Activated effector memory CD4-positive, alpha-beta T cell treated with anti-CD3 and anti-CD28 coated beads, Interleukin-2, amount 50 U/mL, for 16 hours (primary cell): Measurements from ENCODE around the gene CHRM3.
"Not testable (repeated sequence)": the region's sequence is repeated elsewhere in the genome, so short reads cannot be mapped to it uniquely, and the experiment has no call there.

Experiments
- DNase-seq: peaks from one replicate; pipeline ENCODE4 v3.0.0-alpha.2; 2020

CHRM3 gene

DNA sequence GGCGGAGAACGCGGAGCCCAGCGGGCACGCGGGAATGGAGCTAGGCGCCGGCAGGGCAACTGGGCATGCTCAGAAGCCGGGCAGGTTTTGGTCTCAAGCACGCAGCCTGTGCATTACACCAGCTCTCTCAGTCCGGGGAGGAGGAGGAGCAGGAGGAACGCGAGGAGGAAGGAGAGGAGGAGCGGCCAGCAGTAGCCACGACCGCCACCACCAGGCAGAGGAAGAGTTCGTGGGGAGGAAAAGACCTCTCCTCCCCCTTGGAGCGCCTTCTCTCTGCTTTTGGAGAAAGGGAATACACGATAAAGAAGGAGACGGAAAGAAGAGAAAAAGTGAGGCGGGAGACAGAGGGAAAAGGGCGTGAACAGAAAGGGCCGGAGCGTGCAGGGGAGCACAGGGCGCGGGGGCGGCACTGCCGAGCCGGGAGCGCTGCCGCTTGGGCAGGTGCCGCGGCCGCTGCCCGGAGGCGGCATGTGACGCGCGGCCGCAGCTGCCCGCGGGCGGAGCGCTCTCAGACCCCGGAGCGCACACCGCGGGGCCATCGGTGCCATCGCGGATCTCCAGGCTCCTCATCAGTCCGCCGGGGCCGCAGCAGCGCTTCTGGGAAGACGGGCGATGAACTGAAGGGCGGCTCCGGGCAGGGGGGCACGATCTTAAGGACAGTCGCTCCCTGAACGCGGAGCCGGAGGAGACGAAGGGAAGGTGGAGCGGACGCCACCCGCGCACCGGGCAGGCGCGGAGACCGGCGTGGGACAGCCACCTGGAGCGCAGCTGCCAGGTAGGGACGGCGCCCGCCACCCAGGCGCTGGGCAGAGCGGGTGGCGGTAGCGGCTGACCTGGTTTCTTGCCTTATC is at the start of gene CHRM3:
TSS of gene CHRM3 (plus strand) at position 116 of the 851 bp plus-strand sequence. CDS start 520,884 bp downstream, outside the sequence.
- DNase-seq, result no peak

DNA sequence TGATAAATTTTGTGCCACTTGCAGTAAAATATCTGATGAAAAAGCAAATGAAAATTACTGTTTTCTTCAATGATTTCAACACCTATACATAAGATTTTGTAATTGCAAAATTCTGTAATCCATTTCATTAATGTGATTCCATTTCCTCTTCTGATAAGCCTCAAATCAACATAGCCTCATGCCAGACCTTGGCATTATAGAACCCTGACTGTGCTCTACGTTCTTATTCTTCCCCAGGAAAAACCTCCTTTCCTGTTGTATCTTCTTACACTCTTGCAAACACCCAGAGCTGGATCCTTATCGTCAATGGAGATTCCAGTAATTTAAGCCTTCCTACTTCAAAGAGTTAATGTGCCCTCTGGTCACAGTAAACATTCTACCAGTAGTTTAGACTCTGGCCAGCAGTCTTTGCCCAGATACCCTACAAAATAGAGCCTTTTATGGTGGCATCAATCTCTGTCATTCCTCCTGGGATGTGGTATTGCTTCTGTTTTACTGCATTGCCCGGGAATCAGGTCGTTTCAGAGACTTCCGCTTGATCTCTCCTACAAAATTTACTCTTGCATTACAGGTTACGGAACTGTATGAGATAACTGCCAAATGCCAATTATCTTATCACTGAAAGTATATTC is 48.5 kb upstream of the CHRM3 start:
- DNase-seq, result no peak

DNA sequence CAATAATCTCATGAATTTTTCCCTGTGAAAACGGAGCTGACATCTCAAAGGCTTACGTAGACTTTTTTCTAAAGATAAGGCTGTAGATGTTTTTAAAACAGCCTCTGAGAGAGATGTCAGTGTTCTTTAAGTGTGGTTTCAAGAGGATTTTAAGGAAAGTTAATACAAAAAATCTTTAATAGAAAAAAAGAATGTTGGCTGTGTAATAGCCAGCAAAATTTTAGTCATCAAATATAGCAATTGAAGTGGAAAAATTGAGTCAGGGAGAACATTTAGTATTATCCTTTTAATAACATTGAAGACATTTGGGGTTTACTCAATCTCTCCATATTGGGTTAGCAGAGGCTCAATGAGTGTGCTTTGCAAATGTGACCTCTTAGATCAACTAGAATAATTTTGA is 38.6 kb upstream of the CHRM3 start:
- DNase-seq, result no peak

DNA sequence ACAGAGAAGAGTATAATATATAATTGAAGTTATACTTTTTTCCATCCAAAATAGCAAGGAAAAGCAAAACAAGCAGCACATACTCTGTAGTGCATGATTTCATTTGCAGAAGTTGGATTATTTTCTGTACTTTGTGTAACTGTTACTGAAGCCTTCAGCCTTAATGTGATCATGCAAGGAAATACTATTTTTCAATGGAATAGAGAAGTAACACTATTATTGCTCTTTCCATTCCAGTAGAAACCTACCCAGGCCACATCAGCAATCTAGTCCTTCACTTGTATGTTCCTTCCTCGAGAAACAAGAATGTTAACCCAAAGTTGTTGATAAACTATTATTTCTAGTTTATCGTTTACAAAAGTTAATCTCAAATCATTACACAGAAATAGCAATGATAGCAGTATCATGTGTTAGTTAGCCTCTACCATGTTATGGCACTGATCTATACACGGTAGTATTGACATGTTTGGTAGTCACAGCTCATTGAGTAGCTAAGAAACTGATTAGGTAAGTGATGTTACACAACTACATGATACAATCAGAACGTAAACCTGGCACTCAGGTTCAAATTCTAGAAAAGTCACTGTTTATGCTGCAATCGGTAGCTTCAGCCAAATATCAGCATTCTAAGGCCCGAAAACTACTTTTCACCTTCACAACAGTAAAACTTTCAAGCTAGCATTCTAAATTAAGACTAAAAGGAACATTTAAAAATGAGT is 37.6 kb upstream of the CHRM3 start:
- DNase-seq, result no peak

DNA sequence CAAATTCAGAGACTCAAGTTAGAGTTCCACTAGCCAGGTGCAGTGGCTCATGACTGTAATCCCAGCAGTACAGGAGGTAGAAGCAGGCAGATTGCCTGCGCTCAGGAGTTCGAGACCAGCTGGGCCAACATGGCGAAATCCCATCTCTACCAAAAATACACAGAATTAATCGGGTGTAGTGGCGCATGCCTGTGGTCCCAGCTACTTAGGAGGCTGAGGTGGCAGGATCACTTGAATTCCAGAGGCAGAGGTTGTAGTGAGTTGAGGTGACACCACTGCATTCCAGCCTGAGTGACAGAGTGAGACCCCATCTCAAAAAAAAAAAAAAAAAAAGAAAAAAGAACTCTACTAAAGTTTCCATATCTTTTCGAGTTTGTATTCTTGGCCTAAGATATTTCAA is 36.7 kb upstream of the CHRM3 start:
- DNase-seq, result no peak

DNA sequence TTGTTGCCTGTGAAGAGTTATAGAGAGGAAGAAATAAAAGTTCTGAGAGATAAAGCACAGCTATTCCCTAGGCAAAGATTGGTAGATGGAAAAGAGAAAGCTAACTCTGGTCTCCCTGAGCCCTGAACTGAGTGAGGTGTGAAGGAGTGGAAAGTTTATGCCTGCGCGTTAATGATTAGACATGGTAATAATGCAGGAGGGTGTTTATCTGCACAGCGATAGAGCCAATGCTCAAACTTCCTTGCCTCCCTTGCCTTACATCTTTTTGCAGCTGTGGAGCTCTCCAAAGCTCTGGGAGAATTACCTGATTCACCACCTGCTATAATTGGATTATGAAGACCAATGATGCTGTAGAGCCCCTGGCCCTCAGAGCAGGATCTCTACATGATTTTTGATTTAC is 32.8 kb upstream of the CHRM3 start:
- DNase-seq, result no peak

DNA sequence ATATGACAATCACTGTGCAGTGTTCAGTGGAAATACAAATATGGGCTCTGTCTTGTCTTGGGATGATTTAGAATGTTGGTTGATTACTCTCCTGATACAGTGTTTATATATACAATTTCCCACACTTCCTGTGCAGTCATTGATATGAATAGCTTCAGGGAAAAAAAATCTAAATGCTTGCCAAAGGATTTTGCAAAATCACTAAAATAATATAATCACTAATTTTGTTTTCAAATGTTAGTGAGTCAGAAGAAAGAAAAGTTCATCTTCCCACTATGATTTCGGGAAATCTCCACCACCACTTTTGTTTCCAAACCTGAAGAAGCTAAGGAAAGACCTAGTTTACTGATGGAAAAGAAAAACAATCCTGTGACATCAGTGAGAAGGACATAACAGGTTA is 32.1 kb upstream of the CHRM3 start:
- DNase-seq, result no peak

DNA sequence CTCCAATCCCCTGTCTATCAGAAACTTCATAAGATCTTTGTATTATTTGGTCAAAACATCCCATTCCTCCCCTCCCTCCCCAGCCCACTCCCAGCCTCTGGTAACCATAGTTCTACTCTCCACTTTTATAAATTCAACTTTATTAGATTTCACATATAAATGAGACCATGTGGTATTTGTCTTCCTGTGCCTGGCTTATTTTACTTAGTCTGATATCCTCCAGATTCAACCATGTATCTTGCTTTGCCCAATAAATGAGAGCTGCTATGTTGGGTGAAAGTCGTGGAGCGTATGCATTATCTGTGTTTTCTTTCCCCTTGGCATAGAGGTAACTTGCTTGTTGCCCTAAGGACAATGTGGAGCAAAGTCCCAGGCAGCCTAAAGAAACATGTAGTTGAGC is 28.5 kb upstream of the CHRM3 start:
- no peak for DNase-seq

DNA sequence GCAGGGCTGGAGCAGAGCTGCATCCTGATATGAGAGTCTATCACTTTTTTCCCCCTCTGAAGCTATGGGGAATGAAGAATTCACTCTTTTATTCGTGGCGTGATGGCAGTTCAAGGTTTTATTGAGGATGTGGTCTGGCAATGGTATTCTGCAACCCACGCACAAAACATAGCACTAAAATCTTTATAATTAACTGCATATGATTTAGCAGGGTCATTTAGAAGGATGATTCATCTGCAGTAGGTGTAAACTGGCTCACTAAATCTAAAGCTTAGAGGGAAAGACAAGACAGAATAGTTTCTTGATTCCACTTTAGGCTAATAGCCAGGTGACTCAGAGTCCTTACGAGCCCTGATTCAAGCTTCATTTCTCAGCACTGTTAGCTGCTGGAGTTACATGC is 25.0 kb upstream of the CHRM3 start:
- DNase-seq, result no peak

DNA sequence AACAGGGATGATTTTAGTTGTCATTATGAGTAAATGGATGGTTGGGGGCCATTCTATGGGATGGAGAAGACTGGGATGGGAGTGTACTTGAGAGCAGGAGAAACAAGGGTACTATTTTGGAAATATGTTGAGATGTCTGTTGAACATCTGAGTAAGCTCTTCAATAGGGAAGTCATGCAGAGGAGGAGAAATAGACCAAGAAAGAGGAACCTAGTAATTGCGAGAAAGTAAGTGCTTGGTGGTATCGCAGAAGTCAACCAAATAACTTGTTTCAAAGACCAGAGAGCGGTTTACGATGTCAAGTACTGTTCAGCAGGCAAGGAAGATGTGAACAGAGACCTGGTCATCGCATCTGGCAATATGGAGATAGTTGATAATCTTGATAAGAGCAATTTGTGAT is 22.4 kb upstream of the CHRM3 start:
- no peak for DNase-seq

DNA sequence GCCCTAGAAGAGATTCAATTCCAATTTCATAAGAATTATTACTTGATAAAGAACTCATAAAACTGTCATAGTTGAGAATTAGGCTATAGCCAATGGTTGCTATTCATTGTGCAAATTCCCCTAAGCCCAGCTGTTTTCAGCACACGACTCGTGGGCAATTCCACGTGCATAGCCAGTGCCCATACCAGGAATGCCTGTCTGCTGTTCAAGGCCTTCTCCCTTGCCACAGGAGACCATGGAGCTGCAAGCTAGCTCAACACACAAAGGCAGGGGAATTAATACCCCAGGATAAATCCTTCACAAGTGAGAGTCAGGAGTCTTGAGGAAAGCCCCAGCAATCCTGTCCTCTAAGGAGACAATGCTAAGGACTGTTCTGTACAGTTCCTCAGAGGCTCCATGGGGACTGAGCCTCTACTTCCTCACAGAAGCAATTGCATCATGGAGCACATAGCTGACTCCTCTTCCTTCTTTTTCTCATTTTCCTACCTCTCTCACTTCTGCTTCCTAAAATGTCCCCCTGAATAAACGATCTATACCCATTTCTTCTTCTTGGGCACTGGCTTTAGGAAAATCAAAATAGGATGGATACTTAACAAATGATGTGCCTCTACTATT is 19.1 kb upstream of the CHRM3 start:
- no peak for DNase-seq

DNA sequence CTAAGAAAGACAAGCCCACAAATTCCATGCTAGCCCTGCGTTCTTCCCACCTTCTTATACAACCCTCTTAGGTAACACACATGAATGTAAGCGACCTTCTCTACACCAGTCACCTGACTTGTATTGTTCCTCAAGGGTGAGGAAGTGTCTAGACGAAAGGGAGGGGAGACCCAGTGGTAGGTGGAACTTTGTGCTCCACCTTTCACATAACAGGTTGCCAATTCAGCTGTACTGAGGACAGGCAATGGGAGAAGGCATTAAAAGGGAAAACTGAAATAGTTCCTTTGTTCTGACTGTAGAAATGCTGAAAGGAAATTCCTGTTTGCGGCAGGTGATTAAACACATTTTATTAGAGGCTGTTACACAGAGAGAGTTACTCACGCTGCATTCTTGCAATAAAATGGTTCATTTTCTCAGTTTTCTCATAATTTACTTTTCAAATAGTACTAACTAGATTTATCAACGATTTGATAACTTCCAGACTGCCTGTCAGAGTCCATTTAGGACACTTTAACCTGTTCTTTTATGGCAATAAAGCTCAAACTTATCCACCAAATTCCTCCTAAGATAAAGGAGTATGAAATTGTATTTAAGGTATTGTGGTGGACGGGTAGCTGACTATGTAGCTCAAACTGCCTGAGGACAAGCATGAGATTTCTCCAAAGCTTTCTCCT is 17.8 kb upstream of the CHRM3 start:
- no peak for DNase-seq

DNA sequence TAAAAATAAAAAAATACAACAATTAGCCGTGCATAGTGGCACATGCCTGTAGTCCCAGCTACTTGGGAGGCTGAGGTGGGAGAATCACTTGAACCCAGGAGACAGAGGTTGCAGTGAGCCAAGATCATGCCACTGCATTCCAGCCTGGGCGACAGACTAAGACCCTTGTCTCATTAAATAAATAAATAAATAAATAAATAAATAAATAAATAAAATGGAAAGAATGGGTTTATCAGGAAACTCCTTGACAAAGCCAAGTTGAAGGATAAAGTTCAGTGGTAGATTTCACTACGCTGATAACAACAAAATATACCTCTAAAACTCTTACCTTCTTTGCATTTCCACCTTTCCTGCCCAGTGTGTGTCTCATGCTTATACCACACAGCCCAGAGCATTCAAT is 15.5 kb upstream of the CHRM3 start:
- DNase-seq, result not testable (repeated sequence)

DNA sequence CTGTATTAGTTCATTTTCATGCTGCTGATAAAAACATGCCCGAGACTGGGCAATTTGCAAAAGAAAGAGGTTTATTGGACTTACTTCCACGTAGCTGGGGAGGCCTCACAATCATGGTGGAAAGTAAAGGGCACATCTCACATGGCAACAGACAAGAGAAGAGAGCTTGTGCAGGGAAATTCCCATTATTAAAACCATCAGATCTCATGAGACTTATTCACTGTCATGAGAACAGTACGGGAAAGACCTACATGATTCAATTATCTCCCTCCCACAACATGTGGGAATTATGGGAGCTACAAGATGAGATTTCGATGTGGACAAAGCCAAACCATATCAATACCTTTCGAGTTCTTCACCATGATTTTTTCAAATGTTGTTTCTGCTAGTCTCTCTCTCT is 3.7 kb upstream of the CHRM3 start:
- DNase-seq, result no peak

DNA sequence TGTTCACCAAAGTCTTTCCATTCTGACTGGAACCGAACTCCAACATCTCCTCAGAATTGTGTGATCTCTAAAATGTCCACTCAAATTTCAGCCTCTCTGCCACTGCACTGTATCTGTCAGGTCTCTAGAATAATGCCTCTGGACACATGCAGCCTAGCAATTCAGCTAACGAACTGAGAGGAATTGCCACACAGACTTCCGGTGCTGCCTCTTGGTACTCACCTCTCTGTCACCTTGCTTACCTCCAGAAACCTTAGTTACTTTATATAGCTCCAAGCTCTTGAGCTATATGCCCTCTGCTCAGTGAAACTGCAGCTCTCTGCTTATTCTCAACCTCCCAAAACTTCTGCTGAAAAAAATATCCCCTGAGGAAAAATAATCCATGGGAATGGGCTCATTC is 2.7 kb upstream of the CHRM3 start:
- no peak for DNase-seq

DNA sequence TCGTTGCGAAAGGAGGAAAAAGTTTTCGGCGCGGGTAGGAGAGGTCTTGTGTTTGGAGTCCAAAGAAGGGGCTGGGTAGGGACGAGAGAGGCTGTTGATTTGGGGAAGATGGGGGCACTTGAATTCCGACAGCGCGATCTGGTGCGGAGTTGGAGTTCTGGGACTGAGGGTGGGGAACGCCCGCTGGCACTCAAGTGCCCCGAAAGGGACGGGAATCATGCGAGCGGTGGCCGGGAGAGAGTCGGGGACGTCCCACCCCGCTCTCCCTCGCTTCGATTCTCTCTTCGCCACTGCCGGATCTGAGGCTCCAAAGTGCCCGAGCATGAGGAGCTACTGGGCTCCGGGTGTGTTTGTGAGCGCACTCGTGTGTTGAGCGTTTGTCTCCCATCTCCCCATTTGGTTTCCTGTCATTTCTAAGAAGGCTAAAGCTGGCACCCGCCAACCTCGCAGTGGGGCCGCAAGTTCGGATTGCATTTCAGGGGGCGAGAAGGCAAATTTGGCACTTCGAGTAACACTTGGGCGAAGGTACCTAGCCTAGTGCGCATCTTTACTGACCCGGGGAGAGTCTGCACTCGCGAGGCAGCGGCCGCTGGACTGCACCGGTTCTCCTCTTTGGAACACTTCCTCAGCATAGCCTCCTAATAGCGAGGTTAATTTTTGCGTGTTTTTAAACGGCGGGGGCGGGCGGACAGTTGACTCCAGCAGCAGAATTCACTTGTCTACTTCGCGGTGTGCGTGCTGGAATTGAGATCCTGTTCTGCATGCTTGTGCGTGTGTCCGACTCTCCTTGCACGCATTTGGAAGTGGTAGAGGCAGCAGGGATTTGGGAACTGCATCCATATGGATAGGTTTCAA is 1.2 kb downstream of the CHRM3 start:
- no peak for DNase-seq

DNA sequence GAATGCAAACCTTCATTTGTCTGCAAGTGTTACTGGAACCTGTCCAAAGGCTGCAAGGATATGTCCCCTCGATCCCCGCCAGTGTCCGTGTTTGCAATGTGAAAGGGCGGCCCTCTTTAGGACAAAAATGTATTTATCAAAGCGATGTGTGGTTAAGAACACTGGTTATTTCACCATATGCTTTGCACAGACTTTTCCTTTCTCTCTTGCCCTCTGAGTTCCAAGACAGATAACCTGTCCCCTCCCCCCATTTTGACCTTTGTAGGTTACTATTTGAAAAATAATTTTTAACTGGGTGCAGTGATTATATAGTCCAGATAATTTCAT is 1.8 kb downstream of the CHRM3 start:
- DNase-seq, result no peak

DNA sequence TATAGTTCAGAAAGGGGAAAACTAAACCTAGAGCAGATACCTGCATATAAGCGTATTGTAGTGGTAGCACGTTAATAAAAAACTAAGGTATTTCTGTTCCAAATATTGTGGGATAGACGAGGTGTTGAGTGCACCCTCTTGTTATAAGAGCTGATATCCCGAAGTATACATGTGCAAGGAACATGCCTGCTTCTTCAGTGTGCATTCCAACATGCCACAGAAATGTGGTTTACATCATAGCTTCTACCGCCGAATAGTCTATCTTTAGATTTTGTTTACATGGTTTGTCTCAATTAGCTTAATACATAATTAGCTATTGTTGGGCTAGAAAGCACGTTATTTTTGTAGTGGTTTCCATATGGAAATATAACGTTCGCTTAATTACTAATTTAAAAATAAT is 2.2 kb downstream of the CHRM3 start:
- no peak for DNase-seq

DNA sequence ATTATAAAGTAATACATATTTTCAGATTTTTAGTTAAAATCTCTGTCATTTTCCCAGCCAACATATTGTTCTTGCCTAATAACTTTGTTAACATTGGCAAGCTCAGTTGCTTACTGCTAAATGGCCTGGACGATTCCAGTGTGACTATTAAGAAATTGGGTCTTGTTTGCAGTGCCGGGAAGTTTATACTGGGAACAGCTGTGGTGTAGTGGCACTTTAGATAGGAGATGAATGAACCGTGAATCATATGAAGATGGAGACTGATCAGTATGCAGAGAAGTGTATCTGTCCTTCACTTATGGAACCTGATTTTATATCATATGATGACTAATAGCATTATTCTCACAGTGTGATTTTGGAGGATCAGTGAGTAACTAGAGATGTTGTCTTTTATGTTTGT is 3.3 kb downstream of the CHRM3 start:
- no peak for DNase-seq

DNA sequence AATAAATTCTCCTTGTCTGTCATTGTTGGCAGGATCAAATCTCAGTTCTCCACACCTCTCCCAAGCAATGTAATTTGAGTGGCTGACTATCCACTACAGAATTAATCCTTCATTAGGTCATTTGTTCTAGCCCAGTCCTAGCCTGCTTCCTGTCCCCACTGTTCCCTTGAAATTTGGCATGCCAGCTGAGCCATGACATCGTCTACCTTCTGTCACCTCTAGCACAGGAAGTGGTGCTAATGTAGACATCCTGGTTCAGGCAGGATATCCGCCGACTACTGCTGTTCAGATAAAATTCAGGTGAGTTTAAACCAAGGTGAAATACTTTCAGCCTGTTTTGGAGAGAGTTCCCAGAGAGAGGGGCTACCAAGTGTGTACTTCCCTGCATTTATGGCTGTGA is 5.9 kb downstream of the CHRM3 start:
- DNase-seq, result no peak

DNA sequence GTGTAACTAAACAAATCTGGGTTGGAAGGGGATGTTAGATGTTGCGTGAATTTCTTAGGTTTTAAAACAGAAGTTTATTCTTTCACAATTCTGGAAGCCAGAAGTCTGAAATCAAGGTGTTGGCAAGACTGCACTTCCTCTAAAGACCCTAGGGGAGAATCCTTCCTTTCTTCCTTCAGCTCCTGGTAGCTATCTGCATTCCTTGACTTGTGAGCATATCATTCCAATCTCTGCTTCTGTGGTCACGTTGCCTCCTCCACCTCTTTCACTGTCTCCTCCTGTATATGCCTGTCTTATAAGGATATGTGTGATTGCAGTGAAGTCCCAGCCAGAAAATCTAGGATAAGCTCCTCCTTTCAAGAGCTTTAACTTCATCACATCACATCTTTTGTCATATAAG is 7.7 kb downstream of the CHRM3 start:
- DNase-seq, result no peak

DNA sequence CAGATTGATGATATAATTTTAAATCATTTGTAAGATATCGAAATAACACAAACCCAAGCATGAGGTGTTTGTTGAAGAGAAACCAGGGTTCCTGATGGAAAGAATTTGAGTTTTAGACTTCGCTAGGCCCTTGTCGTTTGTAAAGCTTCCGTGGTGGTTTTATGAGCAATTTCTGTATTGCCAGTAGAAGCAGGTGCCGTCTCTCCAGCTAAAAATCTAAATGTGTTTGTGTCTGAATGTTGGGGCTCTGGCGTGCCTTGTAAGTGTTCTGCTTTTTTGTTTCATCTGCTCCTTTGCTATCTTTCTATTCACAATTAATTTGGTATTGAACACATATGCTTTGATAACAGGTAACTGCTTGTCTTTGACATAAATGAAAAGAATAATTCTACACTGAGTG is 27.5 kb downstream of the CHRM3 start:
- DNase-seq, result no peak
